PC-3 (cell line): ENCODE measurements around the gene ANK2. TPM values are rescaled to one million over a fixed set of nuclear protein-coding genes. Genes with fewer than 3 reads are reported as not detected.
A peak's percentile ranks its signal among the peaks of the same experiment; 100 is the strongest.

Experiments
- ATAC-seq: fragments of 200-7000 bp; cut with Tn5 transposase; 2 replicates; pipeline ENCODE4 v1.9.1; 2020; ENCODE audit warnings: mild to moderate bottlenecking, moderate library complexity
- BruUV-seq: library from RNA; stranded (reverse); fragments of 400-500 nt; replicated peaks from 2 replicates; lab custom pipeline; 2021; lab: Mats Ljungman, UMichigan
- CTCF ChIA-PET: fragments of 300-600 bp; sonication (Branson Sonifier 250); formaldehyde crosslinking; loops from one replicate; lab custom pipeline; 2022; ENCODE audit warnings: antibody characterized with exemption; lab: Charles Lee
- POLR2A ChIA-PET: fragments of 300-600 bp; sonication (Branson Sonifier 250); formaldehyde crosslinking; loops from one replicate; lab custom pipeline; 2022; ENCODE audit warnings: antibody characterized with exemption; ENCODE audit not compliant: unreplicated experiment; lab: Charles Lee
- DNase-seq: peaks from one replicate; pipeline ENCODE4 v3.0.0-alpha.2; 2015
- H2AFZ ChIP-seq: fragments of 300-600 bp; sonication (generic); 2 replicates; pipeline ENCODE4 v1.6.0; 2016; ENCODE audit warnings: antibody characterized with exemption, low read length
- H3F3A ChIP-seq: fragments of 300-600 bp; sonication (generic); one replicate; pipeline ENCODE4 v1.6.0; 2017; ENCODE audit warnings: antibody characterized with exemption, low read length, control low read depth, mild to moderate bottlenecking; ENCODE audit not compliant: unreplicated experiment
- H3K27ac ChIP-seq: fragments of 300-600 bp; sonication (generic); 2 replicates; pipeline ENCODE4 v1.5.1; 2016; ENCODE audit warnings: mild to moderate bottlenecking, low read length
- H3K27me3 ChIP-seq: fragments of 300-600 bp; sonication (generic); 2 replicates; pipeline ENCODE4 v1.6.1; 2016; ENCODE audit warnings: low read length, mixed read lengths
- H3K36me3 ChIP-seq: fragments of 300-600 bp; sonication (generic); 2 replicates; pipeline ENCODE4 v1.6.1; 2016; ENCODE audit warnings: low read depth, mixed run types, low read length, mixed read lengths
- H3K4me1 ChIP-seq: fragments of 300-600 bp; sonication (generic); 2 replicates; pipeline ENCODE4 v1.5.1; 2016; ENCODE audit warnings: low read length; ENCODE audit not compliant: insufficient read depth
- H3K4me2 ChIP-seq: fragments of 300-600 bp; sonication (generic); 2 replicates; pipeline ENCODE4 v1.6.0; 2016; ENCODE audit warnings: low read length
- H3K4me3 ChIP-seq: fragments of 300-600 bp; sonication (generic); 2 replicates; pipeline ENCODE4 v1.5.1; 2016; ENCODE audit warnings: mild to moderate bottlenecking, low read length, mixed read lengths
- H3K79me2 ChIP-seq: fragments of 300-600 bp; sonication (generic); 2 replicates; pipeline ENCODE4 v1.6.1; 2017; ENCODE audit warnings: low read length, mixed read lengths
- H3K9ac ChIP-seq: fragments of 300-600 bp; sonication (generic); 2 replicates; pipeline ENCODE4 v1.6.0; 2016; ENCODE audit warnings: mild to moderate bottlenecking, low read length
- H3K9me2 ChIP-seq: fragments of 300-600 bp; sonication (generic); replicated peaks from 2 replicates; pipeline ENCODE4 v1.6.1; 2016; ENCODE audit warnings: mixed run types, low read length, mixed read lengths
- H3K9me3 ChIP-seq: fragments of 300-600 bp; sonication (generic); 2 replicates; pipeline ENCODE4 v1.6.1; 2016; ENCODE audit warnings: low read length, mixed read lengths
- H4K20me1 ChIP-seq: fragments of 300-600 bp; sonication (generic); 2 replicates; pipeline ENCODE4 v1.6.1; 2016; ENCODE audit warnings: low read length, mixed read lengths
- EZH2 ChIP-seq: fragments of 300-600 bp; sonication (generic); IDR thresholded peaks from one replicate; pipeline ENCODE4 v1.6.1; 2017; ENCODE audit warnings: antibody characterized with exemption, mild to moderate bottlenecking, low read length; ENCODE audit not compliant: unreplicated experiment
- EZH2phosphoT487 ChIP-seq: fragments of 300-600 bp; sonication (generic); IDR thresholded peaks from 2 replicates; pipeline ENCODE4 v1.6.1; 2018; ENCODE audit warnings: mild to moderate bottlenecking, antibody characterized with exemption, low read length, borderline replicate concordance
- intact Hi-C: fragments of 100-400 bp; cut with micrococcal nuclease; formaldehyde crosslinking; loops from 2 replicates; pipeline ENCODE4 v1.9.0; 2023
- total RNA-seq: library from RNA; depleted of rRNA; stranded (reverse); fragments of >200 nt; gene quantifications from 2 replicates; pipeline ENCODE4 v1.2.3, GENCODE V29; 2014
- TF ChIP-seq, protein P1 (sequence below): fragments of 300-600 bp; sonication (generic); conservative IDR thresholded peaks from 2 replicates; pipeline ENCODE4 v1.5.1; 2017; ENCODE audit warnings: antibody characterized with exemption, low read depth, mild to moderate bottlenecking, low read length

Gene ANK2
- total RNA-seq, 1 experiment from 2014 or later = 1.8 TPM

DNA sequence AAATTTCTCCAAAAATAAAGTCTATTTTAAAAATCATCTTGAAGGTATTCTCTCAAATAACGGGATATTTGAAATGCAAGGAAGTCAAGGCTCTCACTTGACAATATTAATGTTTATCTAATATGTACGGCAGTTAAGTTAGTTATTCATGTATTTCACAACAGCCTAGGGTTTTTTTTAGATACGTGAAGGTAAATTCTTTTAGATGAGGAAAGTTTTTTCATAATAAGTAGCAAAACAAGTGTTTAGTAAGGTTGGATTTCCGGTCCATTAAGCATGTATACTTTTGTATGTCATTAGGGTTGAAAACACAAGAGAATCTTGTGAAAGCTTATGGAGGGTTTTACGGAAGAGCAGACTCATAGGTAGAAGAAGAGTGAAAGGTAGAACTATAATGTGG lies 273.3 kb downstream of the ANK2 start:
- Histone ChIP-seq H3K4me1 (no peaks in the 10 kb centered on the region), H3K79me2 (no peaks in the 10 kb centered on the region), H3K9me2 (no peaks in the 10 kb centered on the region), H3K36me3 (no peaks in the 10 kb centered on the region), H3K9me3 (no peaks in the 10 kb centered on the region), H3F3A (no peaks in the 10 kb centered on the region), H3K4me2 (no peak overlapping the region), H3K9ac (no peak overlapping the region), H2AFZ (no peak overlapping the region), H4K20me1 (no peaks in the 10 kb centered on the region), H3K27ac (no peak overlapping the region), H3K4me3 (no peak overlapping the region), H3K27me3 (no peaks in the 10 kb centered on the region)
- no TSS peak for BruUV-seq
- no peak for ATAC-seq
- POLR2A ChIA-PET = no interaction called here
- TF ChIP-seq EZH2 (no peak), EZH2phosphoT487 (no peak)
- TF ChIP-seq, protein P1, sequence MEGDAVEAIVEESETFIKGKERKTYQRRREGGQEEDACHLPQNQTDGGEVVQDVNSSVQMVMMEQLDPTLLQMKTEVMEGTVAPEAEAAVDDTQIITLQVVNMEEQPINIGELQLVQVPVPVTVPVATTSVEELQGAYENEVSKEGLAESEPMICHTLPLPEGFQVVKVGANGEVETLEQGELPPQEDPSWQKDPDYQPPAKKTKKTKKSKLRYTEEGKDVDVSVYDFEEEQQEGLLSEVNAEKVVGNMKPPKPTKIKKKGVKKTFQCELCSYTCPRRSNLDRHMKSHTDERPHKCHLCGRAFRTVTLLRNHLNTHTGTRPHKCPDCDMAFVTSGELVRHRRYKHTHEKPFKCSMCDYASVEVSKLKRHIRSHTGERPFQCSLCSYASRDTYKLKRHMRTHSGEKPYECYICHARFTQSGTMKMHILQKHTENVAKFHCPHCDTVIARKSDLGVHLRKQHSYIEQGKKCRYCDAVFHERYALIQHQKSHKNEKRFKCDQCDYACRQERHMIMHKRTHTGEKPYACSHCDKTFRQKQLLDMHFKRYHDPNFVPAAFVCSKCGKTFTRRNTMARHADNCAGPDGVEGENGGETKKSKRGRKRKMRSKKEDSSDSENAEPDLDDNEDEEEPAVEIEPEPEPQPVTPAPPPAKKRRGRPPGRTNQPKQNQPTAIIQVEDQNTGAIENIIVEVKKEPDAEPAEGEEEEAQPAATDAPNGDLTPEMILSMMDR = no peak
- intact Hi-C loops = no loop called here
- CTCF ChIA-PET = no interaction called here
- no peak for DNase-seq

DNA sequence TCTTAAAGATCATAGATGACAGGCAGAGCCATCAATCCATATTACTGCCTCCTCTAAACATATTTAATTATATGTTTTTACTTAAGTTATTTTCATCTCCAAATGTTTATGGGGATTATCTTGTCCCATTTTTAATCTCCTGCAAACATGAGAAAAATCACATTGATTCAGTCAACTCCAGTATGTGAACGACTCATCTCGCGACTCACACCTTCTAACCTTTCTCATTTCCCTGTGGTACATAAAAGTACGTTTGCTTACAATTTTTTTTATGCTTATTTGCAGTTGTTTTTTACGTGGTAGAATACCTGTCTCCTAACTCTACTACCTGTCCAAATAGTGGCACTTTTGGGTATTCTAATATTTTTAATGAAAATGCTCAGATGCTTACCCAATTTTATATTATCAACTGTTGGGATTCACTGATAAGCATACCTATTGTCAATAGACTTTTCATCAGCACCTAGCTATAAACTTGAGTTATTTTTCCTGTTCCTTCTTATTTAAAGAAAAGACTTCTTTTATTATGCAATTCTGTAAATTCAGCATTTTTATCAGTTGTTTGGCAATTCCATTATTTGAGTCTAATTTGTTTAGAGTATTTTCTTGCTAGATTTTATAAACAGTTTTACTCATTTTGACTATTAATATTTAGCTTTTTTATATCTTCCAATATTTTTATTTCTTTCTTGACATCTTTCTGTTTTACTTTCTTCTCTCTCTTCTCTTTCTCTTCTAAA lies 276.6 kb downstream of the ANK2 start:
- Histone ChIP-seq H3K4me2 (no peak overlapping the region), H3K79me2 (no peaks in the 10 kb centered on the region), H3F3A (no peaks in the 10 kb centered on the region), H4K20me1 (no peaks in the 10 kb centered on the region), H3K36me3 (no peaks in the 10 kb centered on the region), H3K9me2 (no peaks in the 10 kb centered on the region), H3K9me3 (no peaks in the 10 kb centered on the region), H3K27me3 (no peaks in the 10 kb centered on the region), H2AFZ (no peak overlapping the region), H3K27ac (no peak overlapping the region), H3K4me3 (no peak overlapping the region), H3K9ac (no peak overlapping the region), H3K4me1 (no peaks in the 10 kb centered on the region)
- no TSS peak for BruUV-seq
- intact Hi-C loops = no loop called here
- ATAC-seq (peak; percentile 22; the same call in 1 of the 2 replicates), DNase-seq (peak; percentile 53)
- CTCF ChIA-PET = no interaction called here
- TF ChIP-seq EZH2phosphoT487 = no peak
- TF ChIP-seq, protein P1 = no peak
- no peak for TF ChIP-seq EZH2
- POLR2A ChIA-PET = no interaction called here

DNA sequence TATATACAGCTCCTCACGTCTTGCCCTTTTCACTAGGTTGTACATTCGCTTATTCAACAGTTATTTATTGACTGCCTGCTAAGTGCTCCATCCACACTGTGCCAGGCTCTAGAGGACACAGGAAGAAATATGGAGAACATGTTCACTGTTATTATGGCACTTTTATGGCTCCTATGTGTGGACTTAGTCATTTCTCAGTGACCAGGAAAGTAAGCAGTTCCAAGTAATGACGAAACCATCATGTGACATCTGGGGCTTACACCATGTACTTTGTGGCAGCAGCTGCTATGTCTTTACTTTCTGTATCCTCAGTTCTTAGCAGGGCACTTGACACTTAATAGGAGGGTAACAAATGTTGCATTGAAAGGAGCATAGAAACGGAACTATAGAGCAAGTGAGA lies 278.0 kb downstream of the ANK2 start:
- no peaks in the 10 kb centered on the region for H3K4me1 ChIP-seq
- TF ChIP-seq EZH2phosphoT487 (no peak), EZH2 (no peak)
- TF ChIP-seq, protein P1 = no peak

More for the DNA sequence above, 278.0 kb downstream of the ANK2 start:
- no peaks in the 10 kb centered on the region for H3K9me3 ChIP-seq
- CTCF ChIA-PET = no interaction called here
- H3K36me3 ChIP-seq = no peaks in the 10 kb centered on the region
- H2AFZ ChIP-seq = no peak overlapping the region
- DNase-seq (no peak), ATAC-seq (no peak)
- no peak overlapping the region for H3K9ac ChIP-seq
- H3K27ac ChIP-seq = no peak overlapping the region
- POLR2A ChIA-PET = no interaction called here
- no peaks in the 10 kb centered on the region for H3F3A ChIP-seq
- no peaks in the 10 kb centered on the region for H3K9me2 ChIP-seq
- no peaks in the 10 kb centered on the region for H3K27me3 ChIP-seq
- no peak overlapping the region for H3K4me3 ChIP-seq
- H3K4me2 ChIP-seq = no peak overlapping the region
- H3K79me2 ChIP-seq = no peaks in the 10 kb centered on the region
- H4K20me1 ChIP-seq = no peaks in the 10 kb centered on the region
- intact Hi-C loops = no loop called here
- no TSS peak for BruUV-seq
